GM21576 (cell line): Measurements from ENCODE around the gene MYO1A.
"Not testable (repeated sequence)": the region's sequence is repeated elsewhere in the genome, so short reads cannot be mapped to it uniquely, and the experiment has no call there.

Experiments
- ATAC-seq: cut with Tn5 transposase; IDR thresholded peaks from one replicate; pipeline ENCODE4 v1.9.1; 2021; ENCODE audit warnings: mild to moderate bottlenecking, moderate library complexity; ENCODE audit not compliant: unreplicated experiment

Gene MYO1A

GRCh38 chr12:57048423-57049118, 1.4 kb downstream of the MYO1A start:
- no peak for ATAC-seq

GRCh38 chr12:57047981-57048380, 1.9 kb downstream of the MYO1A start:
- no peak for ATAC-seq

GRCh38 chr12:57046947-57047890, 2.7 kb downstream of the MYO1A start:
- ATAC-seq = no peak

GRCh38 chr12:57046086-57046791, 3.7 kb downstream of the MYO1A start:
- no peak for ATAC-seq

GRCh38 chr12:57044889-57045288, 5.0 kb downstream of the MYO1A start:
- no peak for ATAC-seq

GRCh38 chr12:57044468-57044867, 5.5 kb downstream of the MYO1A start:
- ATAC-seq = no peak

- no peak for ATAC-seq
Measured at GRCh38 chr12:57042695-57043094, 7.2 kb downstream of the MYO1A start.

- no peak for ATAC-seq
Measured at GRCh38 chr12:57040750-57041149, 9.2 kb downstream of the MYO1A start.

- no peak for ATAC-seq
Measured at GRCh38 chr12:57040211-57040610, 9.7 kb downstream of the MYO1A start.

GRCh38 chr12:57039016-57039798, 10.7 kb downstream of the MYO1A start:
- no peak for ATAC-seq

GRCh38 chr12:57037264-57037663, 12.7 kb downstream of the MYO1A start:
- ATAC-seq = no peak

- no peak for ATAC-seq
Measured at GRCh38 chr12:57033431-57033830, 16.5 kb downstream of the MYO1A start.

- ATAC-seq = no peak
Measured at GRCh38 chr12:57031789-57032188, 18.1 kb downstream of the MYO1A start.

- no peak for ATAC-seq
Measured at GRCh38 chr12:57031138-57031725, 18.7 kb downstream of the MYO1A start.

GRCh38 chr12:57029457-57029856, 20.5 kb downstream of the MYO1A start:
- ATAC-seq = no peak

- ATAC-seq = no peak
Measured at GRCh38 chr12:57027805-57028153, 22.1 kb downstream of the MYO1A start.

GRCh38 chr12:57027011-57027804, 22.7 kb downstream of the MYO1A start:
- ATAC-seq = no peak

- ATAC-seq = no peak
Measured at GRCh38 chr12:57025196-57025595, 24.7 kb downstream of the MYO1A start.

GRCh38 chr12:57022324-57022723, 27.6 kb downstream of the MYO1A start:
- ATAC-seq = not testable (repeated sequence)
